SK-N-SH treated with all-trans-retinoic acid at 6 μM for 48 hours (cell line): ENCODE measurements around the gene ALKBH5.

Source experiments
- ARNTL ChIP-seq: fragments of 450-650 bp; formaldehyde crosslinking; IDR thresholded peaks from 2 replicates; pipeline ENCODE4 v1.5.0; 2020; ENCODE audit warnings: low read depth, mild to moderate bottlenecking, moderate library complexity, borderline replicate concordance
- BACH2 ChIP-seq: fragments of 250-450 bp; sonication (Bioruptor Pico); IDR thresholded peaks from 2 replicates; pipeline ENCODE4 v1.9.0; 2021; ENCODE audit warnings: mild to moderate bottlenecking, borderline replicate concordance
- CREB5 ChIP-seq: fragments of 250-450 bp; sonication (Bioruptor Pico); IDR thresholded peaks from 2 replicates; pipeline ENCODE4 v1.5.1; 2020; ENCODE audit warnings: low read depth, mild to moderate bottlenecking, moderate library complexity
- CSDC2 ChIP-seq: fragments of 250-450 bp; sonication (Bioruptor Pico); IDR thresholded peaks from 2 replicates; pipeline ENCODE4 v1.5.0; 2020; ENCODE audit warnings: mild to moderate bottlenecking, moderate library complexity
- ESRRG ChIP-seq: fragments of 250-450 bp; sonication (Bioruptor Pico); IDR thresholded peaks from 2 replicates; pipeline ENCODE4 v1.6.1; 2021; ENCODE audit warnings: mild to moderate bottlenecking
- GLIS3 ChIP-seq: fragments of 250-450 bp; sonication (Bioruptor Pico); IDR thresholded peaks from 2 replicates; pipeline ENCODE4 v1.5.0; 2020; ENCODE audit warnings: mild to moderate bottlenecking, moderate library complexity
- PATZ1 ChIP-seq: fragments of 250-450 bp; sonication (Bioruptor Pico); IDR thresholded peaks from 2 replicates; pipeline ENCODE4 v1.8.0; 2020; ENCODE audit warnings: mild to moderate bottlenecking, moderate library complexity, borderline replicate concordance
- RARB ChIP-seq: fragments of 250-450 bp; sonication (Bioruptor Pico); IDR thresholded peaks from 2 replicates; pipeline ENCODE4 v1.8.0; 2021; ENCODE audit warnings: mild to moderate bottlenecking, moderate library complexity
- SNAI2 ChIP-seq: fragments of 250-450 bp; sonication (Bioruptor Pico); IDR thresholded peaks from 2 replicates; pipeline ENCODE4 v1.5.0; 2020; ENCODE audit warnings: mild to moderate bottlenecking, moderate library complexity
- ZFP30 ChIP-seq: fragments of 450-650 bp; formaldehyde crosslinking; IDR thresholded peaks from 2 replicates; pipeline ENCODE4 v1.5.0; 2022; ENCODE audit warnings: mild to moderate bottlenecking, moderate library complexity

- TF ChIP-seq CSDC2 (CRISPR knock-in tag) (no peak), ESRRG (no peak), GLIS3 (CRISPR knock-in tag) (no peak), ZFP30 (CRISPR knock-in tag) (no peak), PATZ1 (no peak), BACH2 (CRISPR knock-in tag) (no peak), SNAI2 (CRISPR knock-in tag) (no peak), ARNTL (CRISPR knock-in tag) (no peak), CREB5 (CRISPR knock-in tag) (no peak), RARB (no peak)
Observed at GRCh38 chr17:18140648-18141047, 43.0 kb upstream of the ALKBH5 start.
